Eye (tissue), 1 donor: ENCODE measurements around the gene CDH6.
"Not testable (repeated sequence)": the region's sequence is repeated elsewhere in the genome, so short reads cannot be mapped to it uniquely, and the experiment has no call there.

Experiments
- DNase-seq: peaks from one replicate; pipeline ENCODE4 v3.0.0-alpha.2; 2015

CDH6 gene

DNA sequence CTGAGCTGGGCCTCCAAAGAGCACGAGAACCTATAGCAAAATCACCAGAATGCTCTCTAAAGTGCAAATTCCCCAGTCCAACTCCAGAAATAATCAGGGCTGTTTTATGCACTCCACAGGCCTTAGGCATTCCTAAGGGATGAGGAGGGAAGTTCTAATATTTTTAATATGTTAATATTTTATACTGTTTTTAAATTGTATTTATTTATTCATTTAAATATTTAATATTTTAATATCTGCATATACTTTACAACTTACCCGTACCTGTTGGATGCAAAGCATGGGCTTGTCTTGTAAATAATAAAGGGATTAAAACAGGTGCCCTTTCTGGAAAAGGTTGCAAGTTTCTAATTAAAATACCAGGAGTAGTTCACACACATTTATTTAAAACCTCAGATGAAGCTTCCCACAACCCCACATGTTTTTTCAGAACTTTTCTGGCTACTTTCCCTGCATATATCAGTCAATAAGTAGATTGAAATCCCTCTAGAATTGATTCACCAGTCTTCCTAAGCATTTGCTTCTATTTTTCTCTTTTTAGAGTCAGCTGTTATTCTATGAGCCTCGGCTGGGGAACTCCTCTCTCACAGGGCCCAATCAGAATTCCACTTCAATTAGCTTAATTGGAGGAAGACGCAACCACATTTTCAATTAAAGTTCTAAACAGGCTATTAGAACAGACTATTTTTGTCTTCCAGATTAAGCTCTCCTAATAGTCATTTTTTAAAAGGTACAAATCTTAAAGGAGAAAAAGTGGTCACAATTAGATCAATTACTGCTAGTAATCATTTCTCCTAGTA, 140.8 kb downstream of the CDH6 start:
- DNase-seq, result no peak

DNA sequence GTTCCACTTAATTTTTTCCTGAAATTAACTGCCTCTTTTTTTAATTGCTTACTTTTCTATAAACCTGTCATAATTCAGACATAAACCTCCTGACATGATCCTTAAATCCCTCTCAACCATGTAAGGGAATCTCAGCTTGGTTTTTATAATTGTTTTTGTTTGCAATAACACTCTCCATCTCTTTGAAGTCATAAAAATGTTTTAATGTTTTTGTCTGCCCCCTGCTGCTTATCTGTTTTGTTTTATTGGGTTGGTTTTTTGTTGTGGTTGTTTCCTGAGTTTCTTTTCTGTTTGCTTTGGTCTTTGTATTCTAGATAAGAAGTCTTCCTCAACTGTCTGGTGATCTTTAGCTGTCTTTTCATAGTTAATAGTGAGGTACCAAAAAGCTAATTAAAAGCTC, 142.0 kb downstream of the CDH6 start:
- DNase-seq, result no peak

GRCh38 chr5:31343946-31344345, 150.5 kb downstream of the CDH6 start:
- DNase-seq, result no peak

DNA sequence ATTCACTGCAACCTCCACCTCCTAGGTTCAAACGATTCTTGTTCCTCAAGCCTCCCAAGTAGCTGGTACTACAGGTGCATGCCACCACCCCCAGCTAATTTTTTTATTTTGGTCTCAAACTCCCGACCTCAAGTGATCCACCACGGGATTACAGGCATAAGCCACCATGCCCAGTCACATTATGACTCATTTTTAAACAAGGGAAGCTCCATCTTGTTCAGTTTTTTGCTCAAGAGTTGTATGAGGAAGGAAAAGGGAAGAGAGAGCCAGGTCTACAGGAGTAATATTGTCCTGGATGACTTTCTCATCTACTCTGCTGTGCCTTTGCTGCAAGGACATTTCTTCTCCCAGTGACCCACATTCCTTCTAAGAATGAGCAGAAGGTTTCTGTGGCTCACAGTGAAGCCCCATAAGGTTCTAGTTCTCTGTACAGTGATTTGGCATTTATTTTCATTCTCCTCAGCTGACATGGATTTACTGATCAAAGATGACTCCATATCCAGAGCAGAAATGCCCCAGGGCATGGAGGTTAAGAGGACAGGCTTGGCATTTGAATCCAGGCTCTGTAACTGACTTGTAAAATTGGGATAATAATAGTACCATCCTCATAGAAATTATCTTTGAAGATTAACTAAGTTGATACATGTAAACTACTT, 153.5 kb downstream of the CDH6 start:
- DNase-seq, result no peak

DNA sequence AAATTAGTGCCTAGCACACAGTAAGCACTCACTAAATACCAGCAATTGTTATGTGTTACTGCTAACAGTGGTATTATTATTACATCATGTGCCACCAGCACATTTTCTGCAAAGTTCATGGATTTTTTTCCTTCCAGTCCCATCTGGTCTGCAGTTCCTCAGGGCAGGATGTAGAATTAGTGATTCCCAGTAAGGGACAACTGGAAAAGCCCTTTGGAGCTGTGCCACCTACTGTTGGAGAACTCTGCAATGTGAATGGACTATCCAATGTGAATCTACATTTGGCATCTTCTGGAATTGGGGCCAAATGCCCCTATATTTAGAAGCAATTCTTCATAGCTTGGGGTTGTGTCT, 154.0 kb downstream of the CDH6 start:
- no peak for DNase-seq

GRCh38 chr5:31350395-31350794, 156.9 kb downstream of the CDH6 start:
- no peak for DNase-seq

DNA sequence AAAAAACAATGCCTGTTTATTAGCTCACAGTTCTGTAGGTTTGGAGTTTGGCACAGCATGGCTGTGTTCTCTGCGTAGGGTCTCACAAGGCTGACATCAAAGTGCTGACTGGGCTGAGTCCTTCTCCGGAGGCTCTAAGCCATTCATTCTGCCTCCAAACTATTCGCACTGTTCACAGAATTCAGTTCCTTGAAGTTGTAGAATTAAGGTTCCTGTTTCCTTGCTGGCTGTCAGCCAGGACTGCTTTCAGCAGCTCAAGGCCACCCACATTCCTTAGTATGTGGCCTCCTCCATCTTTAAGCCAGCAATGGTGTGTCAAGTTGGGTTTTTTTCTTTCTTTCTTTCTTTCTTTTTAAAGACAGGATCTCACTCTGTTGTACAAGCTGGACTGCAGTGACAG, 161.9 kb downstream of the CDH6 start:
- no peak for DNase-seq

DNA sequence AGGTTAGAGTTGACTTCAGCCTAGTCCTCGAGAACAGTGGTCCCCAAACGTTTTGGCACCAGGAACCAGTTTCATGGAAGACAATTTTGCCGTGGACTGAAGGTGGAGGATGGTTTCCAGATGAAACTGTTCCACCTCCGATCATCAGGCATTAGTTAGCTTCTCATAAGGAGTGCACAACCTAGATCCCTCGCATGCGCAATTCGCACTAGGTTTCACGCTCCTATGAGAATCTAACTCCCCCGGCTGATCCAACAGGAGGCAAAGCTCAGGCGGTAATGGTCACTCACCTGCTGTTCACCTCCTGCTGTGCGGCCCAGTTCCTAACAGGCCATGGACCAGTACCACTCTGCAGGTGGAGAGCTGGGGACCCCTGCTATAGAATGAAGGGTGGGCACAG, 163.6 kb downstream of the CDH6 start:
- no peak for DNase-seq

- no peak for DNase-seq
Observed at GRCh38 chr5:31359839-31360238, 166.4 kb downstream of the CDH6 start.

- no peak for DNase-seq
Observed at GRCh38 chr5:31361234-31361633, 167.7 kb downstream of the CDH6 start.

DNA sequence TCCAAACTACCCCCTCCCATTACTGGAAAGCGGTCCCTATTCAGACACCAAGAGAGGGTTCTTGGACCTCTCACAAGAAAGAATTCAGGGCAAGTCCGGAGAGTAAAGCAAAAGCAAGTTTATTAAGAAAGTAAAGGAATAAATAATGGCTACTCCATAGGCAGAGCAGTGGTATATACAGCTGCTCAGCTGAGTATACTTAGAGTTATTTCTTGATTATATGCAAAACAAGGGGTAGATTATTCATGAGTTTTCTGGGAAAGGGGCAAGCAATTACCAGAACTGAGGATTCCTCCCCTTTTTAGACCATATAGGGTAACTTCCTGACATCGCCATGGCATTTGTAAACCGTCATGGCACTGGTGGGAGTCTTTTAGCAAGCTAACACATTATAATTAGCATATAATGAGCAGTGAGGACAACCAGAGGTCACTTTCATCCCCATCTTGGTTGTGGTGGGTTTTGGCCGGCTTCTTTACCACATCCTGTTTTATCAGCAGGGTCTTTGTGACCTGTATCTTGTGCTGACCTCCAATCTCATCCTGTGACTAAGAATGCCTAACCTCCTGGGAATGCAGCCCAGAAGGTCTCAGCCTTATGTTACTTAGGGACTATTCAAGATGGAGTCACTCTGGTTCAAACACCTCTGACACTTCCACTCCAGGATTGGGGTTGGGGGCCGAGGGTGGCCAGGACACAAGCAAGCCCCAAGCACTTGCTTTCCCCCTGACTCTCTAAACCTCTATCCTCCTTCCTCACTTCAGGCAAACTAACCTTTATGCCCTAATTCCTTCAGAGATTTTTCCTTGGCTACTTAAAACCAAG, 168.4 kb downstream of the CDH6 start:
- not testable (repeated sequence) for DNase-seq

DNA sequence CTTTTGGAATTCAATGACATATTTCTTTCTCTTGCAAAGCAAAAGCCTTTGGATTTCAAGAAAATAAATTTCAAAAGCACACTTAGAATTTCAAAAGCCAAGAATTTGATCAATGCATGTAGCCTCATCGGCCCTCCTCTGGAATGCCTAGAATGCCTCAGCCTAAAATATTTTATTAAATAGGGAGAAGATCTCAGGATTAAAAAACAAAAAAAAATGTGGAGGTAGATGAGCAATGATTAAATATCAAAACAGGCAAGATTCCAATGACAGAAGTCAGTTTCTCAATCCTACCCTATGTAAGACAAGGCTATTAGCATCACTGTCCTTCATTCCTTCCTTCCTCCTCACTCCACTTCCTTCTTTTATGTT, 169.0 kb downstream of the CDH6 start:
- no peak for DNase-seq

DNA sequence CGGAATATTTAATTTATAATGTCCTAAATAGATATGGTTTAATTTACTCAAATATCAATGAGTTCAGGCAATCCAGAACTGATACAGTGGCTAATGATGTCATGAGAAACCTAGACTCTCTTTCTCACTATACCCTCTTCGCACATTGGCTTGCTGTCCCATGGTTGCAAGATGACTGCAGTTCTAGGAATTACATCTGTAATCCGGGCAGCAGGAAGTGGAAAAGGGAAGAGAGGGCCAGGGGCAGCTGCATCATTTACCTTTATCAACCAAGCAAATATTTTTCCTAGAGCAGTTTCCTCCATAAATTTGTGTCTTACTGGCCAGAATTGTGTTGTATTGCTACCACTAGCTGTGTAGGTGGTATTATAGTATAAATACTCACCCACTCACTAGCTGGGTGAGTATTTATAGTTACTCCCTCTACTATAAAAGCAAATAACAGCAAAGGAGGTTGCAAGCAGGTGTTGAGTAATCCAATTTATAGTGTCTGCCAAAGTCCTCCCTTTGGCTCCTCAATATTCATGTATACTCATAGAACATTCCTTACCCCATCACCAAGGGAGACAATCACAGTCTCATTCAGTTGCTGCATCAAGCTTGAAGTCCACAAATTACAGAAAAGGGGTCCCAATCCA, 169.6 kb downstream of the CDH6 start:
- no peak for DNase-seq

DNA sequence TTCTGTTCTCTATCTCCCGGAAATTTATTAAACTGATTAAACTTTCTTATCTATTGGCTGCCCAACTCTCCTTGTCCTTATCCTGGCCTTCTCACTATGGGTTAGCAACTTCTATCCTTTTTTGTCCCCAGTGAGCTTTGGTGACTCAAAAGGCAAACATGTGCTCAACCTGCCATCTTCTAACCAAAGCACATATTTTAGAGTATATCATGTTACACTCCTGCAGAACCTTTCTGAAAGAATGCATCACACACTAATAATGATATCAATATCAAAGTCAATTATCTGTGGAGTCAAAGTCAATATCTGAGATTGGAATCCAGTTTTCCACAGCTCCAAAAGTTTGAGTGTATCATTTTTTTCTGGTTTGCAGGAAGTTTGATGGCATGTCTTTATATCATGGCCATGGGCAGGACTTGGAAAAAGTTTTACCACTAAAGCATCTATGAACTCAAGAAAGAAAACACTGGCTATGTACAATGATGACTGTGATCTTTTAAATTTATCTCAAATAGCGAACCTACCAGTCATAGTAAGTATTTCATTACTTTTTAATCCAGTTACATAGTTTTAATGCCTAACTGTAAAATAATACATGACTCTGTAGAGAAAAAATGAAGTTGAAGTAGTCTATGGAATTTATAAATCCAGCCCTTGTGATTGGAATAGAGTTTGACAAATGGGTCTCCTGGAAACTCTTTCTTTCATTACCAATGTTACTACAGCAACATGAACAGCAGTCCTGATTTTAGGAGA, 171.6 kb downstream of the CDH6 start:
- no peak for DNase-seq

DNA sequence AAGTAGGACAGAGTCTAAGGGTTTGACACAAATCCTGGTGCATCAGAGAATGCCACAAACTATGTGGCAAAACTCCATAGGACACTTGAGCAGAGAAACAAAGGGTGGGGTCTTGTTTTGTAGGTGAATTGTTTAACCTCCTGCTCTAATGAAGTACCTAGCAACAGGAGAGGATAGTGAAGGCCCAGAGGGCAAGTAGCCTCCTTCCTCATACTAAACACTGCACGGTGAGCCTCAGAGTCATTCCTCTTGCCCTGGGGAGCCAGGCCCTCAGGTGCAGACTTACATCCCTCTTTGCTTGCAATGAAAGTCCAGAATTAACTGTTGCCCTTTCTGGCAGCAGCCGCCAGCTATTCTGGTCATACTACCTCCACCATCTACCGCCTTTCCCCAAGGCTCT, 172.3 kb downstream of the CDH6 start:
- DNase-seq, result no peak

- peak; percentile 56 for DNase-seq
Observed at GRCh38 chr5:31366941-31367340, 173.5 kb downstream of the CDH6 start.

DNA sequence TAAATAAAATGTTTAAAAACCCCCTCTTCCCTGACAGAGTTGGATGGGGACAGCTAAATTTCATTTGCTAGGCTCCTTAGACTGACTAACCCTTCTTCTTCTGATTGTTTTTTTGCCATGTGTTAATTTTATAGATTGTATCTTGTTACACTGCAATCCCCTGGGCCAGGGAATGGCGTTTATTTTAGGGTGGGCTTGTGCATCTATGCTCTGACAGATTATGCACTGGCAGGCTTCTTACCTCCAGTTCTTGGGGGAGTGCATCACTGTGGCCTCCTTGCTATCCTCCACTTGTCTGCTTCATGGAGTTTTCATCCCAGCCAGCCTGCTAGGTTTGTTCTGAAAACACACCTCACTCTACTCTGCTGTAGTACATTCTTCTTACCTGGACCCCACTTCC, 178.6 kb downstream of the CDH6 start:
- no peak for DNase-seq

DNA sequence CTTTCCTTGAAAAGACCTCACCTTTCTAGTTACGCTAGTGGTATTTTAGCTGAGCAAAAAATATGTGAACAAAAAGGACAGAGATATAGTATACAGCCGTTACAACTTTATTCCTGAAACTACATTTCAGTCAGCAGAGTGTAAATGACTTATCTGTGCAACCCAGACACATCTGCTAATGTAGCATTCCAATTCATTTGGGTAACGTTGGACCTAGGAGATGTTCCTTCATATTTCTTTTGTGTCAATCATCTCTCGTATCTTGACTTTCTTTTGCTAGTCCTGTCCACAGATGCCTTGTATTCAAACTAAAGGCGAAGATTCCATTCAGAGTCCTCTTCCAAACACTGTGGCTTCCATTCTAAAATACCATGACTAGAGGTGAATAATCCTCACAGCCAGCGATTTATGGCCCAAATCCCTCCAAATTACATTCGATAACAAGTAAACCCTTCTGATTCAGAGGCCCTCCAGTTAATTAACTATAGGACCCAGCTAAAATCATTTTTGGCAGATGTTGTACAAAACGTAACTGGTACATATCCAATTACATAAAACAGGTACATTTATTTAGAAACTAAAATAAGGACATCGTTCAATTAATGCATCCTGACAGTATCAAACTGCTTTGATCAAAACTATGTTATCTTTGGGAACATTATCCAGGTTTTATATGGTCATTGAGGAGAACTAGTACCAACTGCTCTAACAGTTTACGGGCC, 182.7 kb downstream of the CDH6 start:
- no peak for DNase-seq

- no peak for DNase-seq
Observed at GRCh38 chr5:31377274-31377946, 183.9 kb downstream of the CDH6 start.

GRCh38 chr5:31378136-31378535, 184.7 kb downstream of the CDH6 start:
- DNase-seq, result no peak
